ENCODE results near the gene LPP. TPM values are rescaled to one million over a fixed set of nuclear protein-coding genes. Genes with fewer than 3 reads are reported as not detected.

LPP gene
- total RNA-seq, 1 donor from 2014 or later: 184 TPM

GRCh38 chr3:188531210-188531609, 377.3 kb downstream of the LPP start:
- Mint-ChIP-seq H3K9me3 (ENCODE audit: unreplicated experiment) (no peaks in the 10 kb centered on the region), H3K27ac (ENCODE audit: unreplicated experiment) (peak overlapping the region; percentile 18), H3K36me3 (ENCODE audit: unreplicated experiment) (peaks cover 8% of the 10 kb centered on the region), H3K27me3 (ENCODE audit: unreplicated experiment) (no peaks in the 10 kb centered on the region), H3K4me1 (ENCODE audit: unreplicated experiment) (peaks cover 63% of the 10 kb centered on the region), H3K4me3 (ENCODE audit: unreplicated experiment) (no peak overlapping the region)
- TF ChIP-seq, protein P1, sequence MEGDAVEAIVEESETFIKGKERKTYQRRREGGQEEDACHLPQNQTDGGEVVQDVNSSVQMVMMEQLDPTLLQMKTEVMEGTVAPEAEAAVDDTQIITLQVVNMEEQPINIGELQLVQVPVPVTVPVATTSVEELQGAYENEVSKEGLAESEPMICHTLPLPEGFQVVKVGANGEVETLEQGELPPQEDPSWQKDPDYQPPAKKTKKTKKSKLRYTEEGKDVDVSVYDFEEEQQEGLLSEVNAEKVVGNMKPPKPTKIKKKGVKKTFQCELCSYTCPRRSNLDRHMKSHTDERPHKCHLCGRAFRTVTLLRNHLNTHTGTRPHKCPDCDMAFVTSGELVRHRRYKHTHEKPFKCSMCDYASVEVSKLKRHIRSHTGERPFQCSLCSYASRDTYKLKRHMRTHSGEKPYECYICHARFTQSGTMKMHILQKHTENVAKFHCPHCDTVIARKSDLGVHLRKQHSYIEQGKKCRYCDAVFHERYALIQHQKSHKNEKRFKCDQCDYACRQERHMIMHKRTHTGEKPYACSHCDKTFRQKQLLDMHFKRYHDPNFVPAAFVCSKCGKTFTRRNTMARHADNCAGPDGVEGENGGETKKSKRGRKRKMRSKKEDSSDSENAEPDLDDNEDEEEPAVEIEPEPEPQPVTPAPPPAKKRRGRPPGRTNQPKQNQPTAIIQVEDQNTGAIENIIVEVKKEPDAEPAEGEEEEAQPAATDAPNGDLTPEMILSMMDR (IDR thresholded peaks at IDR 0.05): no peak
- no peak for DNase-seq (ENCODE audit: extremely low spot score, unreplicated experiment)

DNA sequence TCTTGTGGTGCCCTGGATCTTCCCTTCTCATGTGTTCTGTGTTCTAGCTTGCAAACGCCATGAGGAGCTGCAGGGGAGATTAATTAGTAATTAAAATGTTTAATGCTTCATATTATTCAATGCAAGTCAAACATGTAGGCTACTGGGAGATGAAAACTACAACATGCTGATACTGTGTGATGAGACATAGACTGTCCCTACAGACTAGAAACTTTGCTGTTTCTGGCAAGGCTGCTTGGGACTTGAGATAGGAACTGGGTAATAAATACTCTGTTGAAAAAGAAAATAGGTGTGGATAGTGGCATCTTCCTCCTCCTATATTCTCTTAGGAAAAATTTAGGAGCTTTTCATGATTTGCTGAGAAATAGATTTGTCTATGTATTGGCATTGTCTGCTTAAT, 379.2 kb downstream of the LPP start:
- TF ChIP-seq, protein P1 (IDR thresholded peaks at IDR 0.05): no peak
- H3K27me3 Mint-ChIP-seq (ENCODE audit: unreplicated experiment): no peaks in the 10 kb centered on the region
- H3K9me3 Mint-ChIP-seq (ENCODE audit: unreplicated experiment): no peaks in the 10 kb centered on the region
- H3K27ac Mint-ChIP-seq (ENCODE audit: unreplicated experiment): peak overlapping the region; percentile 50
- peaks cover 53% of the 10 kb centered on the region for H3K4me1 Mint-ChIP-seq (ENCODE audit: unreplicated experiment)
- DNase-seq (ENCODE audit: extremely low spot score, unreplicated experiment): no peak
- no peak overlapping the region for H3K4me3 Mint-ChIP-seq (ENCODE audit: unreplicated experiment)
- H3K36me3 Mint-ChIP-seq (ENCODE audit: unreplicated experiment): peaks cover 1% of the 10 kb centered on the region

DNA sequence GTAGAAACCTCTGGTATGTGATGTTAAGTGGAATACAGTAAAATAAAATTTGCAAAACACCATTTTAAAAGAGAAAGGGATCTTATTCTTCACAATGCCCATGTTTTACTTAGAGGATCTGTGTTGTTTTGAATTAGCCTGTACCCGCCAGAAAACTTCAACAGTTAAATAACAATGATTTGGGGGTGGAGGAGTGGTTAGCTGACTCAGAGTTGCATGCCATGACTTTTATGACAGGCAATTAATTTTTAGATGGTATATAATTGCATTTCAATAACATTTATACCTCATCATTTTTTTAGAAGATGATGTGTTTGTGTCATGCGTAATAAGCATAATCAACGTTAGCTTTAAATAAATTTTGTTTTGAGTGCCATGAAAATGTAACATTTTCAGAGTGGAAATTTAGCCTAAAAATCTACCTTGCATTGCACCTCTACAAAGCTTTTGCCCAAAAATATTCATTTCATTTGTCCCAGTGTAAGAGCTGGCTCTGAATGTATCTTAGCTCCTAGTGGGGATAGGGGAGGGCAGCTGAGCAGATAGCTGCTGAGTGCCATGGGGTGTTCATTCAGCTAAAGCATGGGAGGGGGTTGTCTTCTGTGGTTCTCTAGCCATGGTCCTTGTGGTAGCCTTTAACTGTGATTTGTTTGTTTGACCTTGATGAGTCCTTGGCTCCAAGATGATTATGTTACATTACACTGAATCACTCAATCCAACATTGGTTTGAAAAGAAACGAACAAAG, 379.8 kb downstream of the LPP start:
- Mint-ChIP-seq H3K4me1 (ENCODE audit: unreplicated experiment) (peaks cover 52% of the 10 kb centered on the region), H3K27ac (ENCODE audit: unreplicated experiment) (peak overlapping the region; percentile 50)
- DNase-seq (ENCODE audit: extremely low spot score, unreplicated experiment): no peak

GRCh38 chr3:188534633-188535032, 380.7 kb downstream of the LPP start:
- Mint-ChIP-seq H3K4me3 (ENCODE audit: unreplicated experiment) (no peak overlapping the region), H3K4me1 (ENCODE audit: unreplicated experiment) (peaks cover 49% of the 10 kb centered on the region), H3K27me3 (ENCODE audit: unreplicated experiment) (no peaks in the 10 kb centered on the region), H3K27ac (ENCODE audit: unreplicated experiment) (peak overlapping the region; percentile 50), H3K9me3 (ENCODE audit: unreplicated experiment) (no peaks in the 10 kb centered on the region), H3K36me3 (ENCODE audit: unreplicated experiment) (peaks cover 5% of the 10 kb centered on the region)
- no peak for DNase-seq (ENCODE audit: extremely low spot score, unreplicated experiment)
- TF ChIP-seq, protein P1 (IDR thresholded peaks at IDR 0.05): no peak

More for the DNA sequence above, 379.8 kb downstream of the LPP start:
- Mint-ChIP-seq H3K4me3 (ENCODE audit: unreplicated experiment) (no peak overlapping the region), H3K27me3 (ENCODE audit: unreplicated experiment) (no peaks in the 10 kb centered on the region), H3K9me3 (ENCODE audit: unreplicated experiment) (no peaks in the 10 kb centered on the region), H3K36me3 (ENCODE audit: unreplicated experiment) (peaks cover 1% of the 10 kb centered on the region)
- TF ChIP-seq, protein P1 (IDR thresholded peaks at IDR 0.05): no peak

GRCh38 chr3:188537606-188538005, 383.6 kb downstream of the LPP start:
- H3K27ac Mint-ChIP-seq (ENCODE audit: unreplicated experiment): no peak overlapping the region
- H3K9me3 Mint-ChIP-seq (ENCODE audit: unreplicated experiment): no peaks in the 10 kb centered on the region
- H3K36me3 Mint-ChIP-seq (ENCODE audit: unreplicated experiment): peaks cover 5% of the 10 kb centered on the region
- TF ChIP-seq, protein P1 (IDR thresholded peaks at IDR 0.05): no peak
- no peaks in the 10 kb centered on the region for H3K27me3 Mint-ChIP-seq (ENCODE audit: unreplicated experiment)
- peaks cover 41% of the 10 kb centered on the region for H3K4me1 Mint-ChIP-seq (ENCODE audit: unreplicated experiment)
- no peak for DNase-seq (ENCODE audit: extremely low spot score, unreplicated experiment)
- H3K4me3 Mint-ChIP-seq (ENCODE audit: unreplicated experiment): no peak overlapping the region

All from osteocyte (in vitro differentiated cells).